ENCODE data around the gene SNX12. TPM values are rescaled to one million over a fixed set of nuclear protein-coding genes. Genes with fewer than 3 reads are reported as not detected.

SNX12 gene
- total RNA-seq, 2 experiments from 2014 or later, result 36.8 to 38.7 TPM

- H3K4me3 Mint-ChIP-seq, result no peak overlapping the region
- H3K4me1 Mint-ChIP-seq, result peaks cover 41% of the 10 kb centered on the region
- H3K27me3 Mint-ChIP-seq, result no peaks in the 10 kb centered on the region
- DNase-seq (no peak), ATAC-seq (ENCODE audit: low read depth) (no peak)
- POLR2A ChIA-PET, result interaction anchor here (0.6 to 8.4 kb wide), 5 partner anchors 11 to 201 kb away, joined by 3 to 106 read pairs (median 10); partner anchors contain the start of genes IL2RG, ITGB1BP2 and MED12
- no peaks in the 10 kb centered on the region for H3K9me3 Mint-ChIP-seq
- peak overlapping the region; percentile 39 for H3K27ac Mint-ChIP-seq
- H3K36me3 Mint-ChIP-seq, result peaks cover 11% of the 10 kb centered on the region
These were observed 32.7 kb upstream of the SNX12 start for GRCh38 chrX:71100581-71101505.

GRCh38 chrX:71099736-71100135 is 31.6 kb upstream of the SNX12 start:
- Mint-ChIP-seq H3K27ac (peak overlapping the region; percentile 75), H3K36me3 (peaks cover 7% of the 10 kb centered on the region)

GRCh38 chrX:71098951-71099506 is 30.9 kb upstream of the SNX12 start:
- POLR2A ChIA-PET, result interaction anchor here (1.0 to 8.4 kb wide), 3 partner anchors 13 to 30 kb away, joined by 4 to 106 read pairs (median 81); partner anchors contain the start of genes IL2RG and MED12
- Mint-ChIP-seq H3K27me3 (no peaks in the 10 kb centered on the region), H3K4me1 (peaks cover 35% of the 10 kb centered on the region), H3K27ac (no peak overlapping the region), H3K36me3 (peaks cover 5% of the 10 kb centered on the region), H3K4me3 (no peak overlapping the region), H3K9me3 (no peaks in the 10 kb centered on the region)
- DNase-seq, result no peak
- ATAC-seq (ENCODE audit: low read depth), result no peak

More at GRCh38 chrX:71099736-71100135, 31.6 kb upstream of the SNX12 start:
- no peak for DNase-seq
- H3K4me3 Mint-ChIP-seq, result no peak overlapping the region
- H3K9me3 Mint-ChIP-seq, result no peaks in the 10 kb centered on the region
- POLR2A ChIA-PET, result interaction anchor here (1.0 to 8.4 kb wide), 3 partner anchors 12 to 29 kb away, joined by 4 to 106 read pairs (median 81); partner anchors contain the start of genes IL2RG and MED12
- peaks cover 41% of the 10 kb centered on the region for H3K4me1 Mint-ChIP-seq
- ATAC-seq (ENCODE audit: low read depth), result no peak
- no peaks in the 10 kb centered on the region for H3K27me3 Mint-ChIP-seq

GRCh38 chrX:71098302-71098701 is 30.2 kb upstream of the SNX12 start:
- ATAC-seq (ENCODE audit: low read depth) (peak; percentile 28), DNase-seq (peak; percentile 75)
- no peaks in the 10 kb centered on the region for H3K9me3 Mint-ChIP-seq
- peak overlapping the region; percentile 42 for H3K4me3 Mint-ChIP-seq
- no peaks in the 10 kb centered on the region for H3K27me3 Mint-ChIP-seq
- POLR2A ChIA-PET, result interaction anchor here (1.0 kb wide), 1 partner anchor 30 kb away, joined by 4 read pairs; the partner anchor contains the start of gene SNX12
- peaks cover 32% of the 10 kb centered on the region for H3K4me1 Mint-ChIP-seq
- H3K36me3 Mint-ChIP-seq, result peaks cover 2% of the 10 kb centered on the region
- H3K27ac Mint-ChIP-seq, result no peak overlapping the region

GRCh38 chrX:71096760-71097032 is 28.6 kb upstream of the SNX12 start:
- H3K27ac Mint-ChIP-seq, result peak overlapping the region; percentile 89
- no peaks in the 10 kb centered on the region for H3K27me3 Mint-ChIP-seq
- H3K36me3 Mint-ChIP-seq, result peaks cover 2% of the 10 kb centered on the region
- H3K9me3 Mint-ChIP-seq, result no peaks in the 10 kb centered on the region
- peak overlapping the region; percentile 90 for H3K4me3 Mint-ChIP-seq
- ATAC-seq (ENCODE audit: low read depth), result no peak
- no peak for DNase-seq
- peaks cover 27% of the 10 kb centered on the region for H3K4me1 Mint-ChIP-seq
- POLR2A ChIA-PET, result interaction anchor here (1.0 to 1.9 kb wide), 7 partner anchors 9 to 269 kb away, joined by 3 to 11 read pairs (median 5); partner anchors contain the start of genes IL2RG, MED12 and TAF1

GRCh38 chrX:71095981-71096759 is 28.0 kb upstream of the SNX12 start:
- Mint-ChIP-seq H3K4me1 (peaks cover 22% of the 10 kb centered on the region), H3K9me3 (no peaks in the 10 kb centered on the region), H3K27me3 (no peaks in the 10 kb centered on the region), H3K36me3 (peaks cover 2% of the 10 kb centered on the region), H3K4me3 (peak overlapping the region; percentile 90), H3K27ac (peak overlapping the region; percentile 89)
- ATAC-seq (ENCODE audit: low read depth) (peak; percentile 53), DNase-seq (peak; percentile 46)
- POLR2A ChIA-PET, result interaction anchor here (1.0 to 1.9 kb wide), 7 partner anchors 9 to 270 kb away, joined by 3 to 11 read pairs (median 5); partner anchors contain the start of genes IL2RG, MED12 and TAF1

- POLR2A ChIA-PET, result interaction anchor here (1.0 to 1.9 kb wide), 6 partner anchors 10 to 271 kb away, joined by 3 to 11 read pairs (median 4); partner anchors contain the start of genes IL2RG, MED12 and TAF1
- Mint-ChIP-seq H3K27ac (peak within 1 kb of the TSS; percentile 89), H3K27me3 (no peaks in the 10 kb centered on the region), H3K36me3 (peaks cover 2% of the 10 kb centered on the region), H3K4me1 (peaks cover 20% of the 10 kb centered on the region), H3K4me3 (peak within 1 kb of the TSS; percentile 90), H3K9me3 (no peaks in the 10 kb centered on the region)
- DNase-seq (peak; percentile 85), ATAC-seq (ENCODE audit: low read depth) (peak; percentile 92)
These were observed 27.4 kb upstream of the SNX12 start, which contains the start of gene FOXO4 for GRCh38 chrX:71095555-71095980. TSS of gene FOXO4 (plus strand) at chrX:71095851. CDS start at chrX:71096529, 678 bp downstream.

GRCh38 chrX:71095033-71095432 is 26.9 kb upstream of the SNX12 start:
- H3K4me3 Mint-ChIP-seq, result peak overlapping the region; percentile 90
- H3K27ac Mint-ChIP-seq, result peak overlapping the region; percentile 58
- no peaks in the 10 kb centered on the region for H3K9me3 Mint-ChIP-seq
- H3K4me1 Mint-ChIP-seq, result peaks cover 18% of the 10 kb centered on the region
- peaks cover 2% of the 10 kb centered on the region for H3K36me3 Mint-ChIP-seq
- POLR2A ChIA-PET, result no interaction called here
- DNase-seq (no peak), ATAC-seq (ENCODE audit: low read depth) (no peak)
- H3K27me3 Mint-ChIP-seq, result no peaks in the 10 kb centered on the region

GRCh38 chrX:71091263-71091662 is 23.1 kb upstream of the SNX12 start:
- H3K36me3 Mint-ChIP-seq, result no peaks in the 10 kb centered on the region
- POLR2A ChIA-PET, result no interaction called here
- no peak overlapping the region for H3K4me3 Mint-ChIP-seq
- no peaks in the 10 kb centered on the region for H3K27me3 Mint-ChIP-seq
- peaks cover 8% of the 10 kb centered on the region for H3K4me1 Mint-ChIP-seq
- ATAC-seq (ENCODE audit: low read depth), result no peak
- H3K27ac Mint-ChIP-seq, result no peak overlapping the region
- H3K9me3 Mint-ChIP-seq, result no peaks in the 10 kb centered on the region
- DNase-seq, result no peak

GRCh38 chrX:71085900-71086299 is 17.8 kb upstream of the SNX12 start:
- POLR2A ChIA-PET, result interaction anchor here (0.6 kb wide), 1 partner anchor 109 kb away, joined by 3 read pairs; no protein-coding TSS in a partner anchor
- no peak for DNase-seq
- Mint-ChIP-seq H3K9me3 (no peaks in the 10 kb centered on the region), H3K36me3 (no peaks in the 10 kb centered on the region), H3K4me3 (no peak overlapping the region), H3K4me1 (peaks cover 3% of the 10 kb centered on the region), H3K27ac (no peak overlapping the region), H3K27me3 (no peaks in the 10 kb centered on the region)
- no peak for ATAC-seq (ENCODE audit: low read depth)

- ATAC-seq (ENCODE audit: low read depth) (no peak), DNase-seq (no peak)
- Mint-ChIP-seq H3K9me3 (no peaks in the 10 kb centered on the region), H3K27me3 (no peaks in the 10 kb centered on the region), H3K36me3 (no peaks in the 10 kb centered on the region), H3K4me1 (peaks cover 3% of the 10 kb centered on the region), H3K27ac (no peak overlapping the region), H3K4me3 (no peak overlapping the region)
- POLR2A ChIA-PET, result no interaction called here
These were observed 14.7 kb upstream of the SNX12 start for GRCh38 chrX:71082822-71083221.

GRCh38 chrX:71082124-71082647 is 14.1 kb upstream of the SNX12 start:
- no peak overlapping the region for H3K27ac Mint-ChIP-seq
- H3K9me3 Mint-ChIP-seq, result no peaks in the 10 kb centered on the region
- no peaks in the 10 kb centered on the region for H3K27me3 Mint-ChIP-seq
- peaks cover 3% of the 10 kb centered on the region for H3K4me1 Mint-ChIP-seq
- no peak overlapping the region for H3K4me3 Mint-ChIP-seq
- H3K36me3 Mint-ChIP-seq, result no peaks in the 10 kb centered on the region
- ATAC-seq (ENCODE audit: low read depth) (no peak), DNase-seq (no peak)
- POLR2A ChIA-PET, result no interaction called here

Measured in activated naive CD8-positive, alpha-beta T cell treated with anti-CD3 and anti-CD28 coated beads, Interleukin-2, amount 10 ng/mL, durations not matched to agents 7 days and 5 days (primary cell).